Measurements from ENCODE around the gene TCF25.
"Not testable (repeated sequence)": the region's sequence is repeated elsewhere in the genome, so short reads cannot be mapped to it uniquely, and the experiment has no call there.

TCF25 gene

GRCh38 chr16:89873109-89873971, at the start of gene TCF25:
Gene TCF25, plus strand, starts transcription at chr16:89873592. Its CDS starts 76 bp downstream, at chr16:89873668.
- DNase-seq, result peak; percentile 65 to 96 (median 75)
- intact Hi-C loops (cut with DNase I), result loop anchor here (5.0 kb wide), 1 partner anchor 56 kb away; the partner anchor contains the start of gene FANCA

- intact Hi-C loops (cut with DNase I), result not testable (repeated sequence)
These were observed 49.6 kb upstream of the TCF25 start for GRCh38 chr16:89823824-89824148.

GRCh38 chr16:89826531-89827382, 46.6 kb upstream of the TCF25 start:
- intact Hi-C loops (cut with DNase I), result no loop called here
- DNase-seq, result no peak

More at GRCh38 chr16:89823824-89824148, 49.6 kb upstream of the TCF25 start:
- DNase-seq, result not testable (repeated sequence)

DNA sequence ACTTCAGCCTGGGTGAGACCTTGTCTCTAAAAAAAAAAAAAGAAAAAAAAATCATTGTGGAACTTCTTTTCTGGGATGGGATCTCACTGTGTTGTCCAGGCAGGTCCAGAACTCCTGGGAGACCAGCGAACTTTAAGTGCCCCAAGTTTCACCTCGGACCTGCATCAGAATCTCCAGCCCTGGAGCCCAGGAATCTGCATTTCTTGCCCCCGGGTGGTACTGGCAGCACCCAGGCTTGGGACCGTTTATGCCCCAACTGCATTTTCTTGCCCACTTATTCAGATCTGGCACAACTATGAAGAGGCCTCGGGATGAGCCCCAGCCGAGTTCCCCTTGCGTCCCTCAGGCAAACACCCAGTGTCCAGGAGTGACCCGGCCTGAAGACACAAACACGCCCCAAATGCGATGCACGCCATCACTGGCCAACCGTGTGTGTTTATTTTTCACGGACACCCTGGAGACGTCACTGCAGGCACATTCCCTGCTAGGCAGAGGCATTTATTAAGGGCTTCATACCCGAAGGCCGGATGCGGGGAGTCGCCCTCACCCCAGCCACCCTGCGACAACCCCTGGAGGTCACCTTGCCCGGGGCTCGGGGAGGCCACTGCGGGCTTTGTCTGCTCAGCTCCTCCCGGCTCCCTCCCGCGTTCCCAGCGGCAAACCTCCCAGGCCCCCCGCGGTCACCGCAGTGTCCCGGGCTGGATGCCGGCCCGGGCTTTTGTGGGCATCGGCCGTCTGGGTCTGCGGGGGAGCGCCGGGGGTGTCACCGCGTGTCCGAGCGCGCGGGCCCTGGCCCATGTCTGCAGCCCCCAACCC, 45.8 kb upstream of the TCF25 start:
- intact Hi-C loops (cut with DNase I), result no loop called here
- DNase-seq, result peak in 8 of 10 donors; percentile 19 to 92 (median 54)

DNA sequence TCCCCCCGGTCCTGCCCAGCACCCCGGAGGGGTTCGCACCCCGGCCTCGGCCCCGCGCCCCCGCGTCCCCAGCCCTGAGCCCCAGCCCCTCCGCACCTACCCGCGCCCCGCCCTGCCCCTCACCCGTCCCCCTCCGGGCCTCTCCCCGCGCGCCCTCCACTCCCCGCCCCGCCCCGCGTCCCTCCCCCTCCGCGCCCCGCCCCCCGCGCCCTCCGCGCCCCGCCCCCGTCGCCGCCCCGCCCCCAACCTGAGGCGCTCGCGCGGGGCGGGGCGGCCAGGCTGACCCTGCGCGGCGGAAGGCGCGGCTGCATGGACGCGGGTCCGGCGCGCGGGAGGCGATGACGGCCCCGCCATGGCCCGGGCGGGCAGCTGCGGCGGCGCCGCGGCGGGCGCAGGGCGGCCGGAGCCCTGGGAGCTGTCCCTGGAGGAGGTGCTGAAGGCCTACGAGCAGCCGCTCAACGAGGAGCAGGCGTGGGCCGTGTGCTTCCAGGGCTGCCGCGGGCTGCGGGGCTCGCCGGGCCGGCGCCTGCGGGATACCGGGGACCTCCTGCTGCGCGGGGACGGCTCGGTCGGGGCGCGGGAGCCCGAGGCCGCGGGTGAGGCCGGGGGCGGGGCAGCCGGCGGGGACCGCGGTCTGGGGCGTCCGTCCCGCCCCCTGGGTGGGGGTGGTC, 45.1 kb upstream of the TCF25 start, which contains the start of gene SPIRE2:
Gene SPIRE2 (plus strand): TSS at position 277 of the 671 bp plus-strand sequence. CDS start 76 bp downstream, at position 353.
- peak in 8 of 10 donors; percentile 40 to 93 (median 52) for DNase-seq
- intact Hi-C loops (cut with DNase I), result no loop called here

GRCh38 chr16:89828870-89829629, 44.3 kb upstream of the TCF25 start:
- no peak for DNase-seq
- intact Hi-C loops (cut with DNase I), result no loop called here

GRCh38 chr16:89829630-89830437, 43.6 kb upstream of the TCF25 start:
- intact Hi-C loops (cut with DNase I), result no loop called here
- DNase-seq, result no peak

- intact Hi-C loops (cut with DNase I), result no loop called here
- no peak for DNase-seq
These were observed 41.5 kb upstream of the TCF25 start for GRCh38 chr16:89831810-89832328.

DNA sequence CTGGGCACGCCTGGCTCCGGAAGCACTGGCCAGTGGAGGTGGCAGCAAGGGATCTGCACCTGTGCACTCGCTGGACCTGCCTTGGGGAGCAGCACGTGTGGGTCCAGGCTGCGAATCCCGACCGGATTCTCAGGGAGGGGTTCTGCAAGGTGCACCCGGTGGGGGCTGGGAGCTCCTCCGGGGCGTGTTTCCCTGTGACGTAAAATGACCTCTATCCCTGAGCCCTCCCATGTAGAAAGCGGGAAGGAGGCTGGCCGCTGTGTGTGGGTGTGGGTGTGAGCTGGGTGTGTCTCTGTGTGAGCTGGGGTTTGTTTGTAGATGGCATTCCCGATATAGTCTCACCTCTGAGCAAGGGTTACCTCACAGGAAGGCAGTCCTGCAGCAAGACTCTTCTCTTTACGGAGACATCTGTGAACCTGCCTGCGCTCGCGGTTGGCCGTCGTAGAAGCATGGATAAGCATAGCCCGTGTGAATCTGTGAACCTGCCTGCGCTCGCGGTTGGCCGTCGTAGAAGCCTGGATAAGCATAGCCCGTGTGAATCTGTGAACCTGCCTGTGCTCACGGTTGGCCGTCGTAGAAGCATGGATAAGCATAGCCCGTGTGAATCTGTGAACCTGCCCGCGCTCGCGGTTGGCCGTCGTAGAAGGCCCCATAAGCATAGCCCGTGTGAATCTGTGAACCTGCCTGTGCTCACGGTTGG, 39.6 kb upstream of the TCF25 start:
- DNase-seq; intact Hi-C loops (cut with DNase I): not testable (repeated sequence)

GRCh38 chr16:89834813-89835363, 38.5 kb upstream of the TCF25 start:
- intact Hi-C loops (cut with DNase I), result not testable (repeated sequence)

GRCh38 chr16:89836484-89836883, 36.9 kb upstream of the TCF25 start:
- DNase-seq; intact Hi-C loops (cut with DNase I): not testable (repeated sequence)

More at GRCh38 chr16:89834813-89835363, 38.5 kb upstream of the TCF25 start:
- not testable (repeated sequence) for DNase-seq

DNA sequence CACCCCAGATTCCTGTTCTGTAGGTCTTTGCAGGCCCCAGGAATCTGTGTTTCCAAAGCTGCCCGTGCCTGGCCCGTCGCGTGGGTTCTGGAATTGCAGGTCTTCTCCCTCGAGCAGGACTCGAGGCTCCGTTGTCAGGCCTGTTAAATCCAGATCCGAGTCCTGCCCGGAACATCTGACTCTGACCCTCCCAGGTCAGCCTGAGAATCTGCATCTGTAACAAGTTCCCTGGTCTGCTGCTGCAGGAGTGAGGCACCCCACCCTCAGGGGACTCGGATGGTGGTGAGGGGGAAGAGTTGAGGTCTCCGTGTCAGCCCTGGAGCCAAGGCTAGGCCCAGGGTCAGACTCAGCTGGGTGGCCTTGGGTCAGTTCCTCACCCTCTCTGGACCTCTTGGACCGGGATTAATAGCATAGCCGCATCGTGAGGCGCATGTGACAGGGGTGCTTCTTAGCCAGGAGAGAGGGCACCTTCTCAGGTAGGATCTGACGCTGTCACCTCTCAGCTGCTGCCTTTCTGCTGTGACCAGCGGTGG, 36.3 kb upstream of the TCF25 start:
- intact Hi-C loops (cut with DNase I), result no loop called here

DNA sequence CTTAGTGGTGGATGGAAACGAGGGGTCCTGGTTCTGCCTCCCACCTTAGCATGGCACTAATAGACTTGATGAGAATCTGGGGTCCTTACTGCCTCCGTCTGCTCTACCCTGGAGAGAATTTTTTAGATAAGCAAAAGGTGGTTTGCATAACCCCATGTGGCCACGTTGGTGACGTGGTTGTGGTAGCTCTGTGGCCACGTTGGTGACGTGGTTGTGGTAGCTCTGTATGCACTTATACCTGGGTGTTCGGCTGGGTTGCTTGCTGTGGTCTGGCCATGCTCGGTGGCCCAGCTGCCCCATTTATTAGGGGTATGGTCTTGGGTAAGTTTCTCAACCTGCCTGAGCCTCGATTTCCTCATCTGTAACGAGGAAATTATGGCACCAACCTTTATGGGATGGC, 32.1 kb upstream of the TCF25 start:
- intact Hi-C loops (cut with DNase I), result no loop called here
- no peak for DNase-seq

More for the DNA sequence above, 36.3 kb upstream of the TCF25 start:
- DNase-seq, result no peak

DNA sequence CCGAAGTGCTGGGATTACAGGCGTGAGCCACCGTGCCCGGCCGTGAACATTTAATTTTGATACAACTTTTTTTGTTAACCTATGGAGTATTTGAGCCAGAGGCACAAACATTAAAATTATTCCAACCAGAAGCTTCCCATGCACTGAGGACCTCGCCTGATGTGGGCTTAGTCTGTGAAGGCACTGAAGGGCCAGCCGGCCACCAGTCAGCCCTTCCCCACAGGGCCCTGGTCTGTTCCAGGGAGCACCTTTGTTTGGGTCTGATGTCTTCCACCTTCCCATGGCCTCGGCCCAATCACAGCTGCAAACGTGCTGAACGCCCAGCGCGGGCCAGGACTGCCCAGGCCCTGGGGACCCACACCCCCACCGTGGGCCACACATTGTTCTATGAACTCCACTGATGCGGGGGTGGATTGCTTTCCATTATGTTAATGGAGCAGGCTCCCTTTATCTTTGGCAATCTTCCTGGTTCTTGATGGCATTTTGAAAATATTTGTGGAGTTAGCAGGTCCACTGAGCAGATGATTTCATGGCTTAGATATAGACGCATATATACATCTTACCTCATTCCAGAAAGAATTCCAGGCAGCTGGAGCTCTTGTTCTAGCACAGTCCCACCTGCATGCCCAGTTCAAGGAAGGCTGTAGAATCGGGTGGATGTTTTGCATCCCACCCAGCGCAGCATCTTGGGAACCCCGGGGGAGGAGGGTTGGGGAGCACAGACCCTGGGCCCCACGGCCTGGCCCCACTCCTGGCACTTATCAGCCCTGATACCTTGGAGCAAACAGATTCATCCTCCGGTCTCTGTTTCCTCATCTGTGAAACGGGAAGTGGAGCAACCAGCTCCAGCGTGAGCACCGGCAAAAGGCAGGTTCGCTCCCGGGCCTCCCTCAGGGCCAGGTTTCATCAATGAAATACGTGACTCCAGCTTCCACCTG, 30.7 kb upstream of the TCF25 start:
- DNase-seq, result no peak

More for the DNA sequence above, 30.7 kb upstream of the TCF25 start:
- intact Hi-C loops (cut with DNase I), result no loop called here

All from posterior cingulate gyrus (tissue), 11 donors.